GM23338 (cell line): ENCODE measurements around the gene CACNA2D2. TPM values are rescaled to one million over a fixed set of nuclear protein-coding genes. Genes with fewer than 3 reads are reported as not detected.

Experiments used
- ATAC-seq: fragments of 200-7000 bp; cut with Tn5 transposase; 3 replicates; pipeline ENCODE4 v1.9.1; 2020
- DNase-seq: peaks from one replicate; pipeline ENCODE4 v3.0.0-alpha.2; 2015; ENCODE audit warnings: low spot score
- H2AFZ ChIP-seq: fragments of 200-600 bp; sonication (generic); 2 replicates; pipeline ENCODE4 v1.8.0; 2016; ENCODE audit warnings: antibody characterized with exemption, mild to moderate bottlenecking, moderate library complexity
- H3F3A ChIP-seq: fragments of 200-600 bp; sonication (generic); replicated peaks from 2 replicates; pipeline ENCODE4 v1.8.0; 2017; ENCODE audit warnings: antibody characterized with exemption, mixed run types, low read depth
- H3K27ac ChIP-seq: fragments of 200-600 bp; sonication (generic); 2 replicates; pipeline ENCODE4 v1.6.1; 2016; ENCODE audit warnings: low read depth
- H3K27me3 ChIP-seq: fragments of 200-600 bp; sonication (generic); 2 replicates; pipeline ENCODE4 v1.8.0; 2016; ENCODE audit warnings: mild to moderate bottlenecking, mixed run types, moderate library complexity; ENCODE audit not compliant: insufficient read depth
- H3K36me3 ChIP-seq: fragments of 200-600 bp; sonication (generic); 2 replicates; pipeline ENCODE4 v1.8.0; 2016; ENCODE audit warnings: mild to moderate bottlenecking; ENCODE audit not compliant: insufficient read depth
- H3K4me1 ChIP-seq: fragments of 200-600 bp; sonication (generic); 2 replicates; pipeline ENCODE4 v1.8.0; 2016; ENCODE audit warnings: mild to moderate bottlenecking, moderate library complexity; ENCODE audit not compliant: insufficient read depth
- H3K4me2 ChIP-seq: fragments of 200-600 bp; sonication (generic); 2 replicates; pipeline ENCODE4 v1.7.1; 2017; ENCODE audit warnings: mixed run types
- H3K4me3 ChIP-seq: fragments of 200-600 bp; sonication (generic); 2 replicates; pipeline ENCODE4 v1.6.1; 2016; ENCODE audit warnings: mixed run types
- H3K79me2 ChIP-seq: fragments of 200-600 bp; sonication (generic); replicated peaks from 2 replicates; pipeline ENCODE4 v1.8.0; 2017; ENCODE audit warnings: mild to moderate bottlenecking; ENCODE audit not compliant: insufficient read depth
- H3K9me2 ChIP-seq: fragments of 200-600 bp; sonication (generic); 2 replicates; pipeline ENCODE4 v1.8.0; 2017; ENCODE audit not compliant: insufficient read depth
- H4K20me1 ChIP-seq: fragments of 200-600 bp; sonication (generic); replicated peaks from 2 replicates; pipeline ENCODE4 v1.8.0; 2017; ENCODE audit warnings: mild to moderate bottlenecking; ENCODE audit not compliant: insufficient read depth
- H3K27ac Mint-ChIP-seq: 2 replicates; pipeline ENCODE4 v1.8.0; 2020; ENCODE audit warnings: inconsistent platforms, mild to moderate bottlenecking, moderate library complexity, mixed read lengths
- H3K27me3 Mint-ChIP-seq: 3 replicates; pipeline ENCODE4 v1.8.0; 2022; ENCODE audit warnings: low read depth, mild to moderate bottlenecking, moderate library complexity, mixed read lengths, inconsistent platforms; ENCODE audit not compliant: insufficient read depth, poor library complexity
- H3K36me3 Mint-ChIP-seq: 3 replicates; pipeline ENCODE4 v1.8.0; 2021; ENCODE audit warnings: low read depth, mild to moderate bottlenecking, inconsistent platforms, moderate library complexity, mixed read lengths
- H3K4me1 Mint-ChIP-seq: 3 replicates; pipeline ENCODE4 v1.8.0; 2020; ENCODE audit warnings: mild to moderate bottlenecking, inconsistent platforms, mixed read lengths
- H3K4me3 Mint-ChIP-seq: 3 replicates; pipeline ENCODE4 v1.8.0; 2021; ENCODE audit warnings: moderate library complexity, mild to moderate bottlenecking, inconsistent platforms, mixed read lengths
- H3K9me3 Mint-ChIP-seq: 3 replicates; pipeline ENCODE4 v1.8.0; 2020; ENCODE audit warnings: moderate library complexity, mild to moderate bottlenecking, inconsistent platforms, mixed read lengths
- CREB1 ChIP-seq: fragments of 250-450 bp; sonication (Bioruptor Pico); IDR thresholded peaks from 2 replicates; pipeline ENCODE4 v1.5.0; 2020; ENCODE audit warnings: low read depth, mild to moderate bottlenecking, moderate library complexity
- ETS1 ChIP-seq: IDR thresholded peaks from 2 replicates; pipeline ENCODE4 v1.6.1; 2016; ENCODE audit warnings: antibody characterized with exemption
- JUNB ChIP-seq: IDR thresholded peaks from one replicate; pipeline ENCODE4 v1.6.1; 2016; ENCODE audit warnings: antibody characterized with exemption; ENCODE audit not compliant: unreplicated experiment
- STAT1 ChIP-seq: IDR thresholded peaks from one replicate; pipeline ENCODE4 v1.6.1; 2016; ENCODE audit warnings: antibody characterized with exemption; ENCODE audit not compliant: unreplicated experiment
- ZNF114 ChIP-seq: fragments of 250-450 bp; sonication (Bioruptor Pico); IDR thresholded peaks from 2 replicates; pipeline ENCODE4 v1.5.0; 2020; ENCODE audit warnings: mild to moderate bottlenecking, moderate library complexity
- ZNF331 ChIP-seq: fragments of 250-450 bp; sonication (Bioruptor Pico); IDR thresholded peaks from 2 replicates; pipeline ENCODE4 v1.5.0; 2020; ENCODE audit warnings: low read depth, mild to moderate bottlenecking, moderate library complexity
- ZNF462 ChIP-seq: fragments of 250-450 bp; sonication (Bioruptor Pico); IDR thresholded peaks from 2 replicates; pipeline ENCODE4 v1.5.0; 2020; ENCODE audit warnings: mild to moderate bottlenecking, moderate library complexity
- polyA plus RNA-seq: library from polyadenylated mRNA; unstranded; fragments of >200 nt; fragmentation: Nextera tagmentation; extraction: Ambion mirVana; gene quantifications from 2 replicates; pipeline ENCODE4 v1.2.1, GENCODE V29; 2016
- total RNA-seq: library from RNA; depleted of rRNA; stranded (reverse); fragments of >200 nt; shearing (Covaris generic); gene quantifications from 2 replicates; pipeline ENCODE4 v1.2.3, GENCODE V29; 2014
- TF ChIP-seq, protein P1 (sequence below), 2 experiments: fragments of 200-600 bp in 1 of 2; sonication (generic) in 1 of 2; conservative IDR thresholded peaks; 2 replicates each; pipeline versions ENCODE4 v1.5.1 to v1.6.1; 2016 to 2017; ENCODE audit warnings: antibody characterized with exemption in 2 of 2, low read depth in 2 of 2, mild to moderate bottlenecking in 2 of 2, moderate library complexity in 1 of 2
- TF ChIP-seq, protein P2 (sequence below): IDR thresholded peaks from one replicate; pipeline ENCODE4 v1.6.1; 2018; ENCODE audit warnings: antibody characterized with exemption; ENCODE audit not compliant: unreplicated experiment

Gene CACNA2D2
- total and polyA plus RNA-seq, 2 experiments from 2014 or later: 4.7 to 11.4 TPM

- TF ChIP-seq CREB1 (no peak), JUNB (no peak), STAT1 (no peak), ZNF331 (CRISPR knock-in tag) (no peak)
- TF ChIP-seq, protein P1, sequence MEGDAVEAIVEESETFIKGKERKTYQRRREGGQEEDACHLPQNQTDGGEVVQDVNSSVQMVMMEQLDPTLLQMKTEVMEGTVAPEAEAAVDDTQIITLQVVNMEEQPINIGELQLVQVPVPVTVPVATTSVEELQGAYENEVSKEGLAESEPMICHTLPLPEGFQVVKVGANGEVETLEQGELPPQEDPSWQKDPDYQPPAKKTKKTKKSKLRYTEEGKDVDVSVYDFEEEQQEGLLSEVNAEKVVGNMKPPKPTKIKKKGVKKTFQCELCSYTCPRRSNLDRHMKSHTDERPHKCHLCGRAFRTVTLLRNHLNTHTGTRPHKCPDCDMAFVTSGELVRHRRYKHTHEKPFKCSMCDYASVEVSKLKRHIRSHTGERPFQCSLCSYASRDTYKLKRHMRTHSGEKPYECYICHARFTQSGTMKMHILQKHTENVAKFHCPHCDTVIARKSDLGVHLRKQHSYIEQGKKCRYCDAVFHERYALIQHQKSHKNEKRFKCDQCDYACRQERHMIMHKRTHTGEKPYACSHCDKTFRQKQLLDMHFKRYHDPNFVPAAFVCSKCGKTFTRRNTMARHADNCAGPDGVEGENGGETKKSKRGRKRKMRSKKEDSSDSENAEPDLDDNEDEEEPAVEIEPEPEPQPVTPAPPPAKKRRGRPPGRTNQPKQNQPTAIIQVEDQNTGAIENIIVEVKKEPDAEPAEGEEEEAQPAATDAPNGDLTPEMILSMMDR (conservative IDR thresholded peaks at IDR 0.05; ENCODE audit: low read depth in 2 of 2): no peak
These were observed 72.4 kb downstream of the CACNA2D2 start (continued) for GRCh38 chr3:50430950-50431435.

DNA sequence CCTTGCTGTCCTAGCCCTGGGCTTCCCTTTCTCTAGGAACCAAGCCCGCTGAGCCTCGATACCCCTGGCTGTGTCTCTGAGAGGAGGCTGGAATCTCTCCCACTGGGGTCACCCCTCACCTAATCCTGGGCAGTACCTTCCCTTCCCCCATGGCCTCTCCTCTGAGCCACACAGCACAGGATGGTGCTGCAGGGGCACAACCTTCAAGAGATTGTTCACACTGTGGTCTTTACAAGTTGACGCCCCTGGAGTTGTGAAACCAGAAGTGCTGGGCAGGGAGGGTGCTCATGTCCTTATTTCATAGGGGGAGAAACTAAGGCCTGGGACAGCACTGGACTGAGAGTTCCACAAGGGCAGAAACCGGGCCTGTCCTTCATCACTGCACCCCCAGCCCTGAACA is 73.2 kb downstream of the CACNA2D2 start:
- DNase-seq: no peak
- Mint-ChIP-seq H3K36me3 (no peaks in the 10 kb centered on the region), H3K9me3 (no peaks in the 10 kb centered on the region; the same call in 2 of the 3 replicates), H3K27me3 (peaks cover 7% of the 10 kb centered on the region), H3K27ac (no peak overlapping the region), H3K4me1 (peaks cover 3% of the 10 kb centered on the region), H3K4me3 (no peak overlapping the region)
- H4K20me1 ChIP-seq: no peaks in the 10 kb centered on the region; the same call in 1 of the 2 replicates
- H3K79me2 ChIP-seq: no peaks in the 10 kb centered on the region
- no peaks in the 10 kb centered on the region for H3K27me3 ChIP-seq
- no peaks in the 10 kb centered on the region for H3K9me2 ChIP-seq
- no peak overlapping the region for H3K27ac ChIP-seq
- no peak overlapping the region for H3K4me2 ChIP-seq
- H3F3A ChIP-seq: no peaks in the 10 kb centered on the region
- no peaks in the 10 kb centered on the region for H3K4me1 ChIP-seq
- no peaks in the 10 kb centered on the region for H3K36me3 ChIP-seq
- H2AFZ ChIP-seq: no peak overlapping the region
- ATAC-seq: no peak
- H3K4me3 ChIP-seq: no peak overlapping the region
- TF ChIP-seq ZNF331 (CRISPR knock-in tag) (no peak), ZNF114 (no peak), ETS1 (no peak), JUNB (no peak), STAT1 (no peak), ZNF462 (CRISPR knock-in tag) (no peak)
- TF ChIP-seq, protein P2, sequence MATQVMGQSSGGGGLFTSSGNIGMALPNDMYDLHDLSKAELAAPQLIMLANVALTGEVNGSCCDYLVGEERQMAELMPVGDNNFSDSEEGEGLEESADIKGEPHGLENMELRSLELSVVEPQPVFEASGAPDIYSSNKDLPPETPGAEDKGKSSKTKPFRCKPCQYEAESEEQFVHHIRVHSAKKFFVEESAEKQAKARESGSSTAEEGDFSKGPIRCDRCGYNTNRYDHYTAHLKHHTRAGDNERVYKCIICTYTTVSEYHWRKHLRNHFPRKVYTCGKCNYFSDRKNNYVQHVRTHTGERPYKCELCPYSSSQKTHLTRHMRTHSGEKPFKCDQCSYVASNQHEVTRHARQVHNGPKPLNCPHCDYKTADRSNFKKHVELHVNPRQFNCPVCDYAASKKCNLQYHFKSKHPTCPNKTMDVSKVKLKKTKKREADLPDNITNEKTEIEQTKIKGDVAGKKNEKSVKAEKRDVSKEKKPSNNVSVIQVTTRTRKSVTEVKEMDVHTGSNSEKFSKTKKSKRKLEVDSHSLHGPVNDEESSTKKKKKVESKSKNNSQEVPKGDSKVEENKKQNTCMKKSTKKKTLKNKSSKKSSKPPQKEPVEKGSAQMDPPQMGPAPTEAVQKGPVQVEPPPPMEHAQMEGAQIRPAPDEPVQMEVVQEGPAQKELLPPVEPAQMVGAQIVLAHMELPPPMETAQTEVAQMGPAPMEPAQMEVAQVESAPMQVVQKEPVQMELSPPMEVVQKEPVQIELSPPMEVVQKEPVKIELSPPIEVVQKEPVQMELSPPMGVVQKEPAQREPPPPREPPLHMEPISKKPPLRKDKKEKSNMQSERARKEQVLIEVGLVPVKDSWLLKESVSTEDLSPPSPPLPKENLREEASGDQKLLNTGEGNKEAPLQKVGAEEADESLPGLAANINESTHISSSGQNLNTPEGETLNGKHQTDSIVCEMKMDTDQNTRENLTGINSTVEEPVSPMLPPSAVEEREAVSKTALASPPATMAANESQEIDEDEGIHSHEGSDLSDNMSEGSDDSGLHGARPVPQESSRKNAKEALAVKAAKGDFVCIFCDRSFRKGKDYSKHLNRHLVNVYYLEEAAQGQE: no peak
- TF ChIP-seq, protein P1 (conservative IDR thresholded peaks at IDR 0.05; ENCODE audit: low read depth in 2 of 2): no peak
